ENCODE measurements around the gene STK32B.

The STK32B gene

DNA sequence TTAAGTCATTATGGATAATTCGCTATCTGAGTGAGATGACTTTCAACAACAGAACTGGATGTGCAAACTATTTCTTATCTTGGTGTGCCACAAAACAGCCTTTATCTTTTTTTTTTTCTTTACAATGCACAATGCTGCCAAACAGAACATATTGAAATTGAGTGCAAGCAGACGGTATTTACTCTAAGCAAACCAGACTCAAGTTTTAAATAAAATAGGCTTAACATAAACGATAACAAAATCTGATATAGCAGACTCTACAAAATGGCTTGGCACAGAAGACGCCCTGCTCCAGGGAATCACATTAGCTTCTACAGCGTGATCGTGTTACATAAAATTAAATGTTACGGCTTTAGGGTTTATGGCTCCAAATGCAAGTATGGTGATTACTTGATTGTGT lies 9.6 kb upstream of the STK32B start:
- TF ChIP-seq EGR1 (IDR thresholded peaks at IDR 0.05) (no peak), MAX (IDR thresholded peaks at IDR 0.05) (no peak), USF1 (IDR thresholded peaks at IDR 0.05) (no peak), TAF1 (IDR thresholded peaks at IDR 0.05; ENCODE audit: low read depth) (no peak), CREB1 (IDR thresholded peaks at IDR 0.05; ENCODE audit: low read depth) (no peak), ZBTB7A (IDR thresholded peaks at IDR 0.05; ENCODE audit: low read depth) (no peak), EP300 (IDR thresholded peaks at IDR 0.05; ENCODE audit: borderline replicate concordance) (no peak), FOXM1 (IDR thresholded peaks at IDR 0.05; ENCODE audit: borderline replicate concordance, low read depth) (no peak), RAD21 (IDR thresholded peaks at IDR 0.05; ENCODE audit: low read depth) (no peak)

DNA sequence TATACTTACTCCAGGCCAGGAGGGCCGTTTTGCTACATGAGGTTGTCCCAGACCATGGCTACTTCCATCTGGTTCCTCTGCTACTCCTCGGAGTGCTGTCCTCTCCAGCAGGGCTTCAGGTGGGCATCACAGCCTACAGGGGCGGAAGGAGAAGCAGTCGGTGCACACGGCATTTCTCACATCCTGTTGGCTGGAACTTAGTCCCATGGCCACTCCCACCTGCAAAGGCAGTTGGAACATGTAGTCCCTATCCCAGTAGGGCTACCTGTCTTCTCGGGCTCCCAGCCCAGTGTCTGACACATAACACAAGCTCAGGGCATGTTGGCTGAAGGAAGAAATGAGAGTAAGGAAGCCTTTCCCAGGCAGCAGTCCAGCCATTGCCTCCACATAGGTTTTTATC lies 7.7 kb upstream of the STK32B start:
- TF ChIP-seq CREB1 (IDR thresholded peaks at IDR 0.05; ENCODE audit: low read depth) (no peak), YY1 (IDR thresholded peaks at IDR 0.05; ENCODE audit: low read depth) (no peak)

DNA sequence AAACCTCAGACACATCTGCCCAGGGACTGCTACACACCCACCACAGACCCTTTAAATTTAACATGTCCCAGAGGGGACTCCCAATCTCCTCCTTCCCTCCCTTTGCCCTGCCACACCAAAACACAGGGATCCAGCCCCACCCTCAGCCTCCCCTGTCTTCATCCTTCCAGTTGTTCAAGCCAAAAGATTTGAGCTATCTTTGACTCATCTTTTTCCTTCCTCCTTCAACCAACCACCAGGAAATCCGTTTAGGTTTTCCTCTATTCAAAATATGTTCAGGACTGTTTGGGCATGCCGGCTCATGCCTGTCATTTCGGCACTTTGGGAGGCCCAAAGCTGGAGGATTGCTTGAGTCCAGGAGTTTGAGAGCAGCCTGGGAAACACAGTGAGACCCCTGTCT lies 6.9 kb upstream of the STK32B start:
- no peak for TF ChIP-seq TCF12 (IDR thresholded peaks at IDR 0.05; ENCODE audit: low read depth)
- no peak for TF ChIP-seq CEBPB (IDR thresholded peaks at IDR 0.05)
- no peak for TF ChIP-seq MAX (IDR thresholded peaks at IDR 0.05)
- TF ChIP-seq RAD21 (IDR thresholded peaks at IDR 0.05; ENCODE audit: low read depth) = no peak
- no peak for TF ChIP-seq EGR1 (IDR thresholded peaks at IDR 0.05)
- TF ChIP-seq YY1 (IDR thresholded peaks at IDR 0.05; ENCODE audit: low read depth) = no peak
- no peak for TF ChIP-seq ZBTB7A (IDR thresholded peaks at IDR 0.05; ENCODE audit: low read depth)
- no peak for TF ChIP-seq USF1 (IDR thresholded peaks at IDR 0.05)

DNA sequence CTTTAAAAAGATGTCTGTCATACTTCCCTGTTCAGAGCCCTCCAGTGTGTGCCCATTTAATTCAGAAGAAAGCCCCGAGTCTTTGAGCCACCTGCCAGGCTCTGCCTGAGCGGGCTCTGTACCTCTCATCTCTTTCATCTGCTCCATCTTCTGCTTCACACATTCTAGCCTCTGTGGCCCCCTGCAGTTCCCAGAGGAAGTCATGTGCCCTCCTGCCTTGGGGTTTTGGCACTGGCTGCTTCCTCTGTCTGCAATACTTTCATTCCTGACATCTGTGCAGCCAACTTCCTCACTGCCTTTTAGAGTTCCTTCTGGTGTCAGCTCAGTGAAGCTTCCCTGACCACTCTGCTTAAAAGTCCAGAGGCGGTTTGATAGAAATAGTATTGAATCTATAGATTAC lies 6.2 kb upstream of the STK32B start:
- TF ChIP-seq USF1 (IDR thresholded peaks at IDR 0.05) (peak; percentile 47; the same call in 1 of the 2 replicates), RAD21 (IDR thresholded peaks at IDR 0.05; ENCODE audit: low read depth) (no peak), EP300 (IDR thresholded peaks at IDR 0.05; ENCODE audit: borderline replicate concordance) (no peak)

DNA sequence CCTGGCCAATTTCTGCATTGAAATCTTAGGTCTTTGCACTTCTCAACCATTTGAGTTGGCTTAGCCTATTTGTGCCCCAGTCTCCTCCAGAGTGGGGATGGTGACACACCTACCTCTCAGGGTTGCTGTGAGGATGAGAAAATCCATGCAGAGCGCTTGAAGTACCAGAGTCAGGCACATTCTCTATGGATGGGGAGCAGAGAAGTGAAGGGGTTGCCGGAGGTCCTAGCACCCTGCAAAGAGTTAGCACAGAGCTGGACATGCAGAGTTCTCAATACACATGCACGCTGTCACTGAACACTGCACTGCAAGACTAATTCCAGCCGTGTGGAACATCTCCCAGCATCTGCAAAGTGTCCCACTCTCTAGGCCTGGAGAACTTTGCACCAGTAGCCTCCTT lies 2.6 kb upstream of the STK32B start:
- TF ChIP-seq RAD21 (IDR thresholded peaks at IDR 0.05; ENCODE audit: low read depth) (no peak), YY1 (IDR thresholded peaks at IDR 0.05; ENCODE audit: low read depth) (no peak), REST (IDR thresholded peaks at IDR 0.05; ENCODE audit: low read depth) (no peak), EP300 (IDR thresholded peaks at IDR 0.05; ENCODE audit: borderline replicate concordance) (no peak), NFIC (IDR thresholded peaks at IDR 0.05) (no peak), TCF12 (IDR thresholded peaks at IDR 0.05; ENCODE audit: low read depth) (no peak), ZBTB7A (IDR thresholded peaks at IDR 0.05; ENCODE audit: low read depth) (no peak), CEBPB (IDR thresholded peaks at IDR 0.05) (no peak), USF1 (IDR thresholded peaks at IDR 0.05) (no peak), TEAD4 (IDR thresholded peaks at IDR 0.05) (no peak), FOXM1 (IDR thresholded peaks at IDR 0.05; ENCODE audit: borderline replicate concordance, low read depth) (no peak), MAX (IDR thresholded peaks at IDR 0.05) (no peak), EGR1 (IDR thresholded peaks at IDR 0.05) (no peak), CREB1 (IDR thresholded peaks at IDR 0.05; ENCODE audit: low read depth) (no peak), TAF1 (IDR thresholded peaks at IDR 0.05; ENCODE audit: low read depth) (no peak)

- TF ChIP-seq TCF12 (IDR thresholded peaks at IDR 0.05; ENCODE audit: low read depth) (no peak), MAX (IDR thresholded peaks at IDR 0.05) (no peak), CREB1 (IDR thresholded peaks at IDR 0.05; ENCODE audit: low read depth) (no peak), RAD21 (IDR thresholded peaks at IDR 0.05; ENCODE audit: low read depth) (peak; percentile 79), YY1 (IDR thresholded peaks at IDR 0.05; ENCODE audit: low read depth) (no peak), ZBTB7A (IDR thresholded peaks at IDR 0.05; ENCODE audit: low read depth) (no peak)
Measured at GRCh38 chr4:5050520-5051277, 581 bp upstream of the STK32B start.

Data from Ishikawa (cell line).